ENCODE results near the gene IFI27.

DNA sequence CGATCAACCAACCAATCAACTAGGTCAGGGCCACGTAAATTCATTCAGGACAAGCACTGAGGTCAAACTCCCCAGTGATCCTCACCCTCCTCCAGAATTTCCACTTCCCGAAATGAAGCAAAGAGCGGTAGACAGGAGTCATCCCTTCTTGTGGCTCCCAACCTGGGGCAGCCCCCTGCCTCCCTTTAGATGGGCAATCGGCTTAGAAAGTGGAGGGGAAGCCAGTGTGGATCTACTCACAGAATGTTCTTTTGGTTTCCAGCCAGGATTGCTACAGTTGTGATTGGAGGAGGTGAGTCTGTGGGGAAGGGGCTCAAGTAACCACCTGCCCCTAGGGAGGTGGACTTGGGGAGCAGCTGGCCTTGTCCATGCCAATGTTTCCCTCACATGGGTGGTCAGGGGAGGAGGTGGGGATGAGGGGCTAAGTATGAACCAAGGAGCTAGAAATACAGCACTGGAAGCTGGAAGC lies 4.1 kb downstream of the IFI27 start:
- no peak for TF ChIP-seq POLR2A (IDR thresholded peaks at IDR 0.05)
- TF ChIP-seq, protein P1, sequence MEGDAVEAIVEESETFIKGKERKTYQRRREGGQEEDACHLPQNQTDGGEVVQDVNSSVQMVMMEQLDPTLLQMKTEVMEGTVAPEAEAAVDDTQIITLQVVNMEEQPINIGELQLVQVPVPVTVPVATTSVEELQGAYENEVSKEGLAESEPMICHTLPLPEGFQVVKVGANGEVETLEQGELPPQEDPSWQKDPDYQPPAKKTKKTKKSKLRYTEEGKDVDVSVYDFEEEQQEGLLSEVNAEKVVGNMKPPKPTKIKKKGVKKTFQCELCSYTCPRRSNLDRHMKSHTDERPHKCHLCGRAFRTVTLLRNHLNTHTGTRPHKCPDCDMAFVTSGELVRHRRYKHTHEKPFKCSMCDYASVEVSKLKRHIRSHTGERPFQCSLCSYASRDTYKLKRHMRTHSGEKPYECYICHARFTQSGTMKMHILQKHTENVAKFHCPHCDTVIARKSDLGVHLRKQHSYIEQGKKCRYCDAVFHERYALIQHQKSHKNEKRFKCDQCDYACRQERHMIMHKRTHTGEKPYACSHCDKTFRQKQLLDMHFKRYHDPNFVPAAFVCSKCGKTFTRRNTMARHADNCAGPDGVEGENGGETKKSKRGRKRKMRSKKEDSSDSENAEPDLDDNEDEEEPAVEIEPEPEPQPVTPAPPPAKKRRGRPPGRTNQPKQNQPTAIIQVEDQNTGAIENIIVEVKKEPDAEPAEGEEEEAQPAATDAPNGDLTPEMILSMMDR (IDR thresholded peaks at IDR 0.05 in 4 of 5, conservative IDR thresholded peaks at IDR 0.05 in 1 of 5): no peak
